OCI-LY1 (cell line): Measurements from ENCODE around the gene ARMH4.

ENCODE experiments used
- CTCF ChIP-seq: fragments of 200-600 bp; sonication (generic), shearing (Covaris generic); IDR thresholded peaks from 2 replicates; pipeline ENCODE4 v1.5.1; 2017; ENCODE audit warnings: mild to moderate bottlenecking, antibody characterized with exemption, low read length, moderate library complexity, mixed read lengths
- EZH2 ChIP-seq: fragments of 200-600 bp; sonication (generic), shearing (Covaris generic); IDR thresholded peaks from 2 replicates; pipeline ENCODE4 v1.8.0; 2017; ENCODE audit warnings: borderline replicate concordance, mixed run types, mild to moderate bottlenecking, antibody characterized with exemption, low read length, moderate library complexity, mixed read lengths

DNA sequence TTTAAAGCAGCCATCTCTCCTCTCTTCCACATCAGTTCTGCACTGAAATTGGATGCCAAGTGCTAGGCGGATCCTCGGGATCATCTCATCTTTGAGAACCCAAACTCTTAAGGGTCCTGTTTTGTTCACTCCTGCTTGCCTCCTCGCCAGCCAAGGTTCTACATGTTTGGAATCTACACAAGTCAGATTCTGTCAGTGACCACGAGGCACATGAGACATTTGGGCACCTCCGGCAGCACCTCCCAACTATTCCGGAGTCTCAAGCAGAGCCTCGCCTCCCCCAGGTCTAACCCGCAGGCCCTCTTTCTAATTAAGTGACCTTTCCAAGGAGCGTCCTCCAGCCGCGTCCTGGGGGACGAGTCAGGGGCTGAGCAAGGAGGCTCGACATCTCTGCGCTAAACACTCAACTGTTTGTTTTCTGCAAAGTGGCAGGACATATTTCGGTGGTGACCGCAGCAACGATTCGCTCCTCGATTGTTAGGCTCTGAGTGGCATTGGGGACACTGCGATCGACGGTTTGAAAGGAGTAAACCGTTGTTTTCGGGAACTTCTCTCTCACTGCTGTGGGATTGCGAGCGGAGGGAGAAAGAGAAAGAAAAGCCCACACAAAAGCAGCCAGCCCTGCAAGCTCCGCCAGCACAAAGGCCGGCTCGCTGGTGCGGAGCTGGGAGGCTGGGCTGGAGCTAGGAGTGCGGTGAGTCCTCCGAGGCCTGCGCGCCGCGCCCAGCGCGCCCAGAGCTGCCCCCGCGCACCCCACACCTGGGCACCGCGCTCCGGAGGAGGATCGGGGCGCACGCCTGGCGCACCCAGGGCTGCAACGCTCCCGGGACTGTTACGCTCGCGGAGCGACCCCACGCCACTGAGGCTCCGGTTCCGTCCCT is 640 bp downstream of the ARMH4 start:
- TF ChIP-seq EZH2 (no peak), CTCF (no peak)
